C1 segment of cervical spinal cord (tissue), 14 donors: ENCODE results near the gene CRKL.
"Not testable (repeated sequence)": the region's sequence is repeated elsewhere in the genome, so short reads cannot be mapped to it uniquely, and the experiment has no call there.

Experiments used
- DNase-seq, 14 donors: peaks; one replicate each; lab custom pipeline; 2025; lab: John Stamatoyannopoulos, UW

Gene CRKL

DNA sequence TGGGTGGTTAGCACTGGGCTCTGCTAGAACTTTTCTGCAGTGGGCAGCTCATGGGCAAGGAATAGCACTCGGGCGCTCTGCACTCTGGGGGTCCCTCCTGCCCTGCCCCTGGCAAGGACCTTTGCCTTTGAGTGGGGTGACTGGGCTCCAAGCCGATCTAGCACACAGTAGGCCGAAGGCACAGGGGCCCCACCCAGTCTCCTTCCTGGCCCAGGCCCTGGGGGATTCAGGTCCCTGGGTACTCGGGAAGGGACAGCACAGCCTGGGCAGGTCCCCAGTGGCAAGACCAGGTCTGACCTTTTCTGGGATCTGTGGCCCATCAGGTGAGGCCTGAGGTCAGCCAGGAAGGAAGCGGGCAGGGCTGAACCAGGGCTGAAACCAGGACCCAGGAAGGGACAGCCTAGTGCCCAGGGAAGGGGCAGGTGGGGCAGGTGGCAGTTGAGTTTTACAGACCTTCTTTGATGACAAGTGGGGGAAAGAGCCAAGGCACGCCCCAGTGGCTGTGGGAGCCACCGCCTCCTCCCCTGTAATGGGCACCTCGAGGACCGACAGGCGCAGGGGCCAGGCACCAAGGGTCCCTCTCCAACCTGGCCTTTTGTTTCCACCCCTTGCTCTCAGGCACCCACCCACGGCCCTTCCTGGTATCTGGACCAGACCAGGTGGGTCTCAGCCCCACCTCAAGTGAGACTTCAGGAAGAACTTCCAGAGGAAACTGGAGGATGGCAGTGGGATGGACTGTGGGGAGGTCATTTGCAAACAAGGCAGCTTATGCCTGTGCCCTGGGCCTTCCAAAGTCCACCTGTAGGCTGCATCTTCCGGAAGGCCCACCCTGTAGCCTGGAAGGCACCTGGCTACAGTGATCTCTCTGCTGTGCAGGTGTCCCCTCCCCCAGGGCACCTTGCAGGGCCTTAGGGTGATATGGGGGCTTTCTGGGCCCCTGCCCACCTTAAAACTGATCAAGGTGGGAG is 49.0 kb downstream of the CRKL start:
- DNase-seq, result peak in 1 of 14 donors; percentile 7

DNA sequence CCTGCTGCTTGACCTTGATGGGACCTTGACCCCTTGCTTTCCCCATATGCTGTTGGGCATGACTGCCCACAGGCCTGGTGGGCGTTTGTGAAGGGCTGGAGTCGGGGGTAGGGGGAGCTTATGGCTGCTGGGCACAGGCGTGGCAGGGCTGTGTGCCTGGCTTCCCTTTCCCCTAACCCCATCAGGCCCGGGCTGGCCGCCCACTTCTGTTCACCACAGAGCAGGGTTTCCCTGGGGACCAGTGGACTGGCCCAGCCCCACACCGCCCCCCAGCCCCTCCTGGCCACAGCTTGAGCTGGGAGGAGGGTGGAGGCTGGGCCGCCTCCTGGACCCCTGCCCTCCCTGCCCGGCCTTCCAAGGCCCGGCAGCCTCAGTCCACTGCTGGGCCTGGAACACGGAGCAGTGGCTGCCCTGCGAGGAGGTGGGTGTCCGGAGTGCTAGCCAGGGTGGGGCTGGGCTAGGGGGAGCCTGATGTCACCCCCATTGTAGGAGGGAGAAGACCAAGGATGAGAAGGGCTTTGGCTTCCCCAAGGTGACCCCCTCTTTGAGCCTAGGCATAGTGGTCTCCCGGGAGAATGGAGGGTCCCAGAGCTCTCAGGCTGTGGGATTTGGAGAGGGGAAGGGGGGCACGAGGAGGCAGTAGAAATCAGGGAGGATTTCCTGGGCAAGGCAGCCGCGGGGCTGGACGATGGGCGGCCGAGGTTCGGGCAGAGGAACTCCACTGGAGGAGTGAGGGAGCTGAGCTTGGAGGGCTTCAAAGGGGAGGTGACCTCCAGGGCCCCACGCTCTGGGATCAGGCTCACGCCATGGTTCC is 49.9 kb downstream of the CRKL start, which contains the start of gene AIFM3:
TSS of gene AIFM3 (plus strand) at position 373 of the 814 bp plus-strand sequence. CDS start 690 bp downstream, outside the sequence.
- peak in 5 of 14 donors; percentile 20 to 60 (median 58) for DNase-seq

DNA sequence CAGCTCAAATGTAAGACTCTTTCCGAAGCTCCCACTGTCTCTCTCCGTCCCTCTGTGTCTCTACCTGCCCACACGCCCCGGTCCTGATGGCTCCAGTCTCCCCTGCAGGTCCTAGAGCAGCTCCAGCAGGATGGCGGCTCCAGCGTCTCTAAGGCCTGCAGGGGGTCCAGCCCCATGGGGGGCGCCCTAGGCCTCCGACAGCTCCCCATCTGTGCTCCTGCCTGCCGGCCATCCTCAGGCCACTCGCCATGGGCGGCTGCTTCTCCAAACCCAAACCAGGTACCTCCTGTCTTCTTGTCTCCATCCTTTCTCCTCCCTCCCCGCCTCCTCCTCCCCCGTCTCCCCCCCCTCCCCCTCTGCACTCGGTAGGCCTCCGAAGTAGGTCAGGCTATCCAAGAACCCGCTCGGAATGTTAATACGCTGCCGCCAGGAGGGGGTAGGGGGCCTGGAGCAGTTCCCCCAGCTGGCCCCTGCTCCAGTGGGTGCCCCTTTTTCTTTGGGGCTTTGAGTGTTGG is 50.5 kb downstream of the CRKL start:
- DNase-seq, result peak in 2 of 14 donors; percentile 30 to 70

DNA sequence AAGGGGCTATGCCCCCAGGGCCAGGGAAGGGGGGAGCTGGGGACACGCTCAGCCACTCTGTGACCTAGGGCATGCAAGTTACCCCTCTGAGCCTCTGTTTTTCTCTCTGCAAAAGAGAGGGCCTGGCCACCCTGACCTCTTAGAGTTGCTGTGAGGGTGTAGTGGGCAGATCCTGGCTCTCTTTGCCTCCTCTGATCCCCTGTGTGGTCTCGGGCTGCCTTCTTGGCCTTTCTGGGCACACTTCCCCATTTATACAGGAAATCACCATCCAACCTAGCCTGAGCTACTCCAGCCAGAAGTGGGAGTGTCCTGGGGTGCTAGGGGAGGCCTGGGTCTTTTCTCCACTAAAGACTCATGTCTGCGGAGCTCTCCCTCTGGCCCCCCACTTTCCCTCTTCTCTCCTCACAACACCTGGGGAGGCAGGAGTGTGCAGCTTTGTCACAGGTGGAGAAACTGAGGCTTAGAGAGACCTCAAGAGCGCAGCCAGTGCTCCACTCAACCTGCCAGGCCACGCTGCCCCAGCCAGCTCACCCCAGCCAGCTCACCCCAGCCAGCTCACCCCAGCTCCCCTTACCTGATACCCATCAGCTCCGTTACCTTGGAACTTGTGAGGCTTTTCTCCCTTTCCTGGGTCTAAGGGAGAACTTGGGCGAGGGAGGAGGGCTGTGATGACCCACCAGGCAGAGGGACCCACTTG is 51.2 kb downstream of the CRKL start:
- peak in 1 of 14 donors; percentile 30 for DNase-seq

DNA sequence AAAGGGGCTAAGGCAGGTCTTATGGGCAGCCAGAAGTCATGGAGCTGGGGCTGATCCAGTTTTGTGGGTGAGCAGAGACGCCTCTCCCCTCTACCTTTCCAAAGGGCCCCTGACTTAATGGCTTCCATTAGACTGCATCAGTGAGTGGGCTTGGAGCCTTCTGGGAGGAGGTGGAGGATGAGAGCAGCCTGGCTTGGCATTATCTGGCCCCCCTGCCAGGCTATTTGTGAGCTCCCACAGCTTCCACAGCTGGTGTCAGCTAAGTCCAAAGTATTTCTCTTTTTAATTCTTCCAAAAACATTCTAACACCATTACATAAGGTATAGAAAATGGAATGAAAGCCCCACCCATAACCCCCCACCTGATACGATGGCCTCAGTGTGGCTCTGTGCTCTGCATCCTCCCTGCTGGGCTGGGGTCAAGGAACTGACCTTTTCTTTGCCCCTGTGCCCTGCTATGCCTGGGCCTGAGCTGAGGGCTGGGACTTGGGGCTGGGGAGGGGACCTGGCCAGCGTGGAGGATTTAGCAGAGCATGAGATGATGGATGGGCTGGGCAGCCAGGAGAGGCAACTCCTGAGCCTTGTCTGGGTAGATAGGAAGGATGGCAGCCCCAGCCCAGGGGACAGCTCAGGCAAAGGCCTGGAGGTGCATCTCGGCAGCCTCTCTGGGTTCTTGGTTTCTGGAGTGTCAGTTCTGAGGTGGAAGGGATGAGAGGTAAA is 53.9 kb downstream of the CRKL start:
- DNase-seq, result no peak

DNA sequence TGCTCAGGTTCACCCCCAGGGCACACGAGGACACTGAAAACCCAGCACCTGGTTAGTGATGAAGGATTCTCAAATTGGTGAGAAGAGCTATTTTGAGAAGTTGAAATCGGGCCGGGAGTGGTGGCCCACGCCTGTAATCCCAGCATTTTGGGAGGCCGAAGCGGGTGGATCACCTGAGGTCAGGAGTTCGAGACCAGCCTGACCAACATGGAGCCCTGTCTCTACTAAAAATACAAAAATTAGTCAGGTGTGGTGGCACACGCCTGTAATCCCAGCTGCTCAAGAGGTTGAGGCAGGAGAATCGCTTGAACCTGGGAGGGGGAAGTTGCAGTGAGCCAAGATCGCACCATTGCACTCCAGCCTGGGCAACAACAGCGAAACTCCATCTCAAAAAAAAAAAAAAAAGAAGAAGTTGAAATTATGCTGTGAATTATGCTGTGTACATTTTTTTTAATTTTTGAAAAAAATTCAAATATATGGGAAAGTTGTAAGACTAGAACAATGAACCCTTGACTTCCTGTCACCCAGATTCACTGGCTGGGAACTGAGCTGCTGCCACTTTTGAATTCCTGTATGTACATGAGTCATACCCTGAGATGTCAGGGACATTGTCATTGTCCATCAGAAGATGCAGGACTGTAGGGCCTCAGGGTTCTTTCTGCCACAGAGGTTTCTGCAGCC is 54.9 kb downstream of the CRKL start:
- not testable (repeated sequence) for DNase-seq

DNA sequence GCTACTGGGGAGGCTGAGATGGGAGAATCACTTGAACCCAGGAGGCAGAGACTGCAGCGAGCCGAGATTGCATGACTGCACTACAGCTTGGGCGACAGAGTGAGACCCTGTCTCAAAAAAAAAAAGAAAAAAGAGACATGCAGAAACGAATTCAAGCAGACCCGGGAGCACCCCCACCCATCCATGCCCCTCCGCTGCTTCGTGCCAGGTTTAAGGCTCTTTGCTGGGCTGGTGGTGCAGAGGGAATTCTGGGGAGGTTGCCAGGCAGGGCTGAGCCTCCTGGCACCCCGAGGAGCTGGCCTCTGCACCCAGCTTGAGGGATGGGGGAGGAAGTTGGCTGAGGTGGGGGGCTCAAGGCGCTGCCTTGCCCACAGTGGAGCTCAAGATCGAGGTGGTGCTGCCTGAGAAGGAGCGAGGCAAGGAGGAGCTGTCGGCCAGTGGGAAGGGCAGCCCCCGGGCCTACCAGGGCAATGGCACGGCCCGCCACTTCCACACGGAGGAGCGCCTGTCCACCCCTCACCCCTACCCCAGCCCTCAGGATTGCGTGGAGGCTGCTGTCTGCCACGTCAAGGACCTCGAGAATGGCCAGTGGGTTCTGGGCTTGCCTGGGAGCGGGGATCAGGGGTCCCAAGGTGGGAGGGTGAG is 55.8 kb downstream of the CRKL start:
- DNase-seq, result peak in 1 of 14 donors; percentile 9

DNA sequence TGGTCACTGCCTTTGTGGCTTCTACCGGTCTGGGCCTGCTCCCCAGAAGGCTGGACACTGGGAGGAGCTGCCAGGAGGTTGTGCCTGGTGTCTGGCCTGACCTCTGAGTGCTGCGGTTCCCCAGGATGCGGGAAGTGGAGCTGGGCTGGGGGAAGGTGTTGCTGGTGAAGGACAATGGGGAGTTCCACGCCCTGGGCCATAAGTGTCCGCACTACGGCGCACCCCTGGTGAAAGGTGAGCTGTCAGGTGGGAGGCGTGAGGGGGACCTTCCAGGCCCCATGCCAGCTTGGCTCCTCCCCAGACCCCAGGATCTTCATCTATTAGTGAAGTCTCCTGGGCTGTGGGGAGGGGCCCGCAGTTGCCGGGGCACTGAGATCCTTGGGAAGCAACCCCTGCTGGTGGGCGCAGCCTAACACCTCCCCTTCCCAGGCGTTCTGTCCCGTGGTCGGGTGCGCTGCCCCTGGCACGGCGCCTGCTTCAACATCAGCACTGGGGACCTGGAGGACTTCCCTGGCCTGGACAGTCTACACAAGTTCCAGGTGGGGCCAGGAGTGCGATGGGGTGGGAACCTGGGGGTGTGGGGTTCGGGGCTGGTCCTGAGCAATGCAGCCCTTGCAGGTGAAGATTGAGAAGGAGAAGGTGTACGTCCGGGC is 56.6 kb downstream of the CRKL start:
- DNase-seq, result no peak

DNA sequence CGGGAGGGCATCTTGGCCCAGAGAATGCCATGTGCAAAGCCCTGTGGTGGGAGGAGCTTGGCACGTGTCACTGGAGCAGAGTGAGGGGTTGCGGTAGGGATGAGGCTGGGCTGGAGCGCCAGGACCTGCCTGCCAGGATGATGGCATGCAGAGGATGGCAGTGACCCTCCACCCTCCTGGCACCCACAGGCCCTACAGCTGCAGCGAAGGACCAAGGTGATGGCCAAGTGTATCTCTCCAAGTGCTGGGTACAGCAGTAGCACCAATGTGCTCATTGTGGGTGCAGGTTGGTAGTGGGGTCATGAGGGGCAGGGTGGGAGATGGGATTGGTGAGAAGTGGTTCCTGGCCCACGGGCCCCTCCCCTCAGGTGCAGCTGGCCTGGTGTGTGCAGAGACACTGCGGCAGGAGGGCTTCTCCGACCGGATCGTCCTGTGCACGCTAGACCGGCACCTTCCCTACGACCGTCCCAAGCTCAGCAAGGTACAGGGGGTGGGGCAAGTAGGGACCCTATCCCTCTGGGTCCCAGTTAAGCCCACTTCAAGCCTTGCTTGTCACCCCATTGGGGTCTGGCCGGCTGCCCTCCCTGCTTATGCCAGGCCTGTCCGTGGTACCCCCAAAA is 57.2 kb downstream of the CRKL start:
- no peak for DNase-seq

DNA sequence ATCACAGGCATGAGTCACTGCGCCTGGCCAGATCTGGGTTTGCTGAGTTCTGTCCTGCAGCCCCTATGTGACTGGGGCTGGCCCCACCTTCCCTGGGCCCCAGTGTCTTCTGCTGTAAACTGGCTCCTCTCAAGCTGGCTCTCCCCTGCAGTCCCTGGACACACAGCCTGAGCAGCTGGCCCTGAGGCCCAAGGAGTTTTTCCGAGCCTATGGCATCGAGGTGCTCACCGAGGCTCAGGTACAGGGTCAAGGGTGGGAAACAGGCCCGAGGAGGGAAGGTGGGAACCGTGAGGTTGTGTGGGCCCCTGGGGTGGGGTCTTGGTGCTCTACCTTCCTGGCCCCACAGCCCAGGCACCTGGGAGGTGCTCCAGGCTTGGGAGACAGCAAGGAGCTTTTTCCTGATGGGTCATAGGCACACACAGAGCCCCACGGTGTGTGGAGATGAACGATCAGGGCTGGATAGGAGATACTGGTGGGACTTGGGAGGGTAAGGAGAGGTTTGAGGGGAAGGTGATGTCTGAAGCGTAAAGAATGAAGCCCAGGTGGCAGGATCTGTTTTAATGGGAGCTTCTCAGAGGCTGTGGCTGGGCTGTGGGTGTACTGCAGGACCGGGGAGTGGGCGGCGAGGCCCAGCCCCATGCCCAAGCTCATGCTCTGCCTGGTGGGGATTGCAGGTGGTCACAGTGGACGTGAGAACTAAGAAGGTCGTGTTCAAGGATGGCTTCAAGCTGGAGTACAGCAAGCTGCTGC is 58.5 kb downstream of the CRKL start:
- no peak for DNase-seq

DNA sequence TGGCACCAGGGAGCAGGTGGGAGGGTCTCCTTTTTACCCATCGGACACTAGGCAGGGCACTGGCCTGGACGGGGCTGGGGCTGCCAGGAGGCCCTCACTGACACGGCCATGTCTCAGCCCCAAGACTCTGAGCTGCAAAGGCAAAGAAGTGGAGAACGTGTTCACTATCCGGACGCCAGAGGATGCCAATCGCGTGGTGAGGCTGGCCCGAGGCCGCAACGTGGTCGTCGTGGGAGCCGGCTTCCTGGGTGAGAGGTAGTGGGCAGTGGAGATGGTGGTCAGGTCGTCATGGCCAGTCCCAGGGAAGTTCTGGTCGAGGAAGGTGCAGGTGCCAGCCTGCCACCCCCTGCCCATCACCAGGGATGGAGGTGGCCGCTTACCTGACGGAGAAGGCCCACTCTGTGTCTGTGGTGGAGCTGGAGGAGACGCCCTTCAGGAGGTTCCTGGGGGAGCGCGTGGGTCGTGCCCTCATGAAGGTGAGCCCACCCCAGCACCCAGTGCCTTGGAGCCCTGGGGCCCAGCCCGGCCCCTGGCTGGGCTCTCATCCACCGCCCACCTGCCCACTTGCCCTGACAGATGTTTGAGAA is 59.2 kb downstream of the CRKL start:
- no peak for DNase-seq

DNA sequence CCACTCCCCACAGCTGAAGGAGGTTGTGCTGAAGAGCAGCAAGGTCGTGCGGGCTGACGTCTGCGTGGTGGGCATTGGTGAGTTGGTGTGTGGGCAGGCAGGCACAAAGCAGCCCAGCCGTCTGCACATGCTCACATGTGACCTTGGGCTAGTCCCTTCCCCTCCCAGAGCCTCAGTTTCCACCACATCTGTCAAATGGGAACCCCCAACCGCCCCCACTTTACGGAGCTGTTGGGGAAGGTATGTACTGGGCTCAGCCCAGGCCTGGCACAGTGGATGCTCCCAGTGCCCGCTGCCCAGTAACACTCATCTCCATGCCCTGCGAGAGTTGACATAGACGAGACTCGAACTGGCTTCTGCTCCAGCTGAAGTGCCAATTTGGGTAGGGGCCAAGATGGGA is 59.8 kb downstream of the CRKL start:
- no peak for DNase-seq

DNA sequence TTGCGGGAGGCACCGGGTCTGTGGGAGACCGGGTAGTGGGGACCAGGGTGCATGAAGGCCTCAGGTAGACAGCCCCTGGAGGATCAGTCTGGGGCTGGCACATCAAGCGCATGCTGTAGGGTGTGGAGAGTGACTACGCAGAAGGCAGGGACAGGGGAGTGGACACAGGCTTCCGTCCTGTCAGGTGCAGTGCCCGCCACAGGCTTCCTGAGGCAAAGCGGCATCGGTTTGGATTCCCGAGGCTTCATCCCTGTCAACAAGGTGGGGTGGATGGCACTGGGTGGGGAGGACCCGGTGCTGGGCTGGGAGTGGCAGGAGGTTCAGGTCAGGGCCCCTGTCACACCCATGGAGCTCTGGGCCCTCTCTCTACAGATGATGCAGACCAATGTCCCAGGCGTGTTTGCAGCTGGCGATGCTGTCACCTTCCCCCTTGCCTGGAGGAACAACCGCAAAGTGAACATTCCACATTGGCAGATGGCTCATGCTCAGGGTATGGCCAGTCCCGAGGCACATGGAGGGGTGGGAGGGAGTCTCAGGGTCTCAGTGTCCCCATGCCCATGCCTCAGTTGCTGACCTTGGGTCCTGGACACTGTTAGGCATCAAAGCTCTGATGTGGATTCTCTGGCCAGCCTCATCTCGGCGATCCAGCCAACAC is 60.4 kb downstream of the CRKL start:
- DNase-seq, result no peak

DNA sequence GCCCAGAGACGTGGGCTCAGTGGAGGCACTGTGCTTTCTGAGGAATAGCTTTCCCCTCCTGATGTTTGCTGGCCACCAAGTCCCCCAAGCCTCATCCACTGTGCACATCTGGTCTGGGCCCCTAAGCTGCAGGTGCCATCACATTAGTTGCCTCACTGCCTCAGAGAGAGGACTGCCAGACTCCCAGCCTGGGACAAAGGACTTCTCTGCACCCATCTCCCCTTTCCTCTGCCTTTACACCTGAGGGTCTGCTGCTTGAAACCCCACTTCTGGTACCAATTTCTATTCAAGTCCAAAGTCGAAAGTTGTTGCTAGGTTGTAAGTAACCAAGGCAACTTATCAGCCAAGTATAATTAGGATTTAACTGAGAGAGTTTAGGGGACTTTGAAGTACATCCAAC is 61.2 kb downstream of the CRKL start:
- DNase-seq, result no peak

DNA sequence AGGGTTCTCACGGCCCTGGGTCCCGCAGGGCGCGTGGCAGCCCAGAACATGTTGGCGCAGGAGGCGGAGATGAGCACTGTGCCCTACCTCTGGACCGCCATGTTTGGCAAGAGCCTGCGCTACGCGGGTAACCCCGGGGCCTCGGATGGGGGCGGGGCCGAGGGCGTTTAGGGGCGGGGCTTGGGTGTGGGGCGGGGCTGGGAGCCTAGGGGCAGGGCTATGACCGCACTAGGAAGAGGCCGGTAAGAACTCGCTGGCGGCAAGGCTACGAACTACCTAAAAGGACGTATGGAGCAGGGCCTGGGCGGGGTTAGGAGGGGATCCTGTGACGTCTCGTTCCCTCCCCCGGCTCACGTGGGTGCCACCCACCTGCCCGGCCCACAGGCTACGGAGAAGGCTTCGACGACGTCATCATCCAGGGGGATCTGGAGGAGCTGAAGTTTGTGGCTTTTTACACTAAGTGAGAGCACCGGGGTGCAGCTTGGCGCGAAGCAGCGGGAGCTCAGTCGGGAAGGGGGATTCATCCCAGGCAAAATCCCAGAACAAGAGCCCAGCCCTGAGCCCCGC is 62.1 kb downstream of the CRKL start:
- DNase-seq, result peak in 5 of 14 donors; percentile 17 to 46 (median 31)

DNA sequence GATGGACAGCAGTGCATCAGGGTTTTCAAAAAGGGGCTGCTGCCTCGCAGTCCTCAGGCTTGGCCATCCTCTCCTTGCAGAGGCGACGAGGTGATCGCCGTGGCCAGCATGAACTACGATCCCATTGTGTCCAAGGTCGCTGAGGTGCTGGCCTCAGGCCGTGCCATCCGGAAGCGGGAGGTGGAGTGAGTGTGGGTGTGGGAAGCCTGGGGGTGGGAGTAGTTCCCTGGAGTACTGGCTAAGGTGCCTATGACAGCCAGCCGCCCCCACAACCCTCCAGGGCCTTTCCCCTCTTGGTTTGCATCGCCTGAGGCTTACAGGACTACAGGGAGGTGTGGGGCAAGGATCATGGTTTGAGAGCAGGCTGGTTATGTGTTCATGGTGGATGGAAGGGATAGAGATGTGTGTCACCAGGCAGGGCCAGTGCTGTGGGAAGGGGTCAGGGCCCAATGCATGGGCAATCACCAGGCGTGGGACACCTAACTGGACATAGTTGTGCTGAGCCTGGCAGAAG is 62.8 kb downstream of the CRKL start:
- DNase-seq, result no peak
